ENCODE results near the gene ZBTB7C.
A peak's percentile ranks its signal among the peaks of the same experiment; 100 is the strongest.

Gene ZBTB7C

GRCh38 chr18:48007955-48008701, 401.1 kb downstream of the ZBTB7C start:
- ATAC-seq, result peak; percentile 61

- no peak for ATAC-seq
These were observed 401.8 kb downstream of the ZBTB7C start for GRCh38 chr18:48007381-48007780.

DNA sequence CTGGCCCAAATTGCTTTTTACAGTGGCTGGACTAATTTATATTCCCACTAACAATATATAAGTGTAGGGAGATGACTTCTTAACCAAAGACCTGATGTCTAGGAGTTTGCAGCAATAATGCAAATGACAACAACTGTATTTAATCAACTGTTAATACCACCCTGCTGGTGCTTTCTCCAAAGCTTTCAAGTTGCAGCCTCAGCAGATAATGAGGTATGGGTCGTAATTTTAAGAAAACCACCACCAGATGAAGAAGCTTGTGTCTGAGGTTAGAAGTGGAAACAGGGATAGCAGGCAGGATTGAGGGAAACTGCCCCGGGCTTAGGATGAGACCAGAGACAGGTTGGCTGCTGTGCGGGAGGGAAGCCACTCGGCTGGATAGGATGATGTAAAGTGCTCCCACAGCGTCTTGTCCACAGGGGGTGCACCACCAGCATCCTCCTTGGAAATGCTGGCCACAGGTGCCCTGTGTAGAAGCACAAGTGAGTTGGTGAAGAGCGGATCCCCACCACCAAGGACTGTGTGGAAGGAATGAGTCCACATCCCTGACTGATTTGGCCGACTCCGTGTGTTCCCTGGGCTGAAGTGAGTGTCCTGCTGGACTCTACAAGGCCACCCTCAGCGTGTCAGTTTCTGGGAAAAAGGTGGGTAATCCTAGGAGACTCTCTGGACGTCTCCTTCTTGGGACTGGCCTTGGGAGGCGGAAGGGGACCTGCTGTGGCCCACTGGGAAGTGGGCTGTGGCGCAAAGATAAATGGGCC, 402.6 kb downstream of the ZBTB7C start:
- no peak for ATAC-seq

DNA sequence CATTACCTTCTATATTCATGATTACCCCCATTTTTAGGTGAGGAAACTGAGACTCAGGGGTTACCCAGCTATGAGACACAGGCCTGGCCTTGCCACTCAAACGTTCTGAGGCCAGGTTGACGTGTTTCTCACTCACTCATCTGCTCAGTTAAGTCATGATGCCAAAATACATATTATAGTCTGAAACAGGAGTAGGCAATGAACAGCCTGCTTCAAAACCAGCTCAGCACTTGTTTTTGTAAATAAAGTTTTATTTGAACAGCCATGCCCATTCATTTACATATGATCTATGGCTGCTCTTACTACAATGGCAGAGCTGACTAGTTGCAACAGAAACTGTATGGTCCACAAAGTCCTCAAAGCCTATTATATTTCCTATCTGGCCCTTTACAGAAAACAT, 404.6 kb downstream of the ZBTB7C start:
- no peak for ATAC-seq

- no peak for ATAC-seq
These were observed 405.5 kb downstream of the ZBTB7C start for GRCh38 chr18:48003426-48004349.

- no peak for ATAC-seq
These were observed 406.2 kb downstream of the ZBTB7C start for GRCh38 chr18:48002933-48003365.

- ATAC-seq, result no peak
These were observed 408.5 kb downstream of the ZBTB7C start for GRCh38 chr18:48000701-48001100.

GRCh38 chr18:47999801-48000248, 409.4 kb downstream of the ZBTB7C start:
- ATAC-seq, result no peak

DNA sequence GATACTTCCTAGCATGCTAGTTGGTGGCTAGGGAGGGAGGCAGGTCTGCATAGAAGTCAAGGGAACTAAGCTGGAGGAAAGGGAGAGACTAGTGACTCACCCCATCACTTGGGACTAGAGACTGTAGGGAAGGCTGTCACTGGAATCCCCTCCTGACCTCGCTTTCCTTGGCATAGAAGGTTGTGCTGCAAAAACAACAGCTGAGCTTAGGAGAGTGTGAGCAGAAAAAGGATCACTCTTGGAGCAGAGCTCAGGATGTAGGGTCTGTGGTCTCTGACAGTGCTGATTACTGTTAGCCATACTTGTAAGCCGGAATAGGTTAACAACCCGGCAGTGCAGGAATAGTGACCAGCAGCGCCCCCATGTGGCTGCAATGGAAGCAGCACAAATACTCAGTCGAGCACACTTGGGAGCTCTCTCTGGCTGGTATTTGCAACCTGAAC, 411.8 kb downstream of the ZBTB7C start:
- ATAC-seq, result no peak

GRCh38 chr18:47996091-47996541, 413.1 kb downstream of the ZBTB7C start:
- ATAC-seq, result no peak

DNA sequence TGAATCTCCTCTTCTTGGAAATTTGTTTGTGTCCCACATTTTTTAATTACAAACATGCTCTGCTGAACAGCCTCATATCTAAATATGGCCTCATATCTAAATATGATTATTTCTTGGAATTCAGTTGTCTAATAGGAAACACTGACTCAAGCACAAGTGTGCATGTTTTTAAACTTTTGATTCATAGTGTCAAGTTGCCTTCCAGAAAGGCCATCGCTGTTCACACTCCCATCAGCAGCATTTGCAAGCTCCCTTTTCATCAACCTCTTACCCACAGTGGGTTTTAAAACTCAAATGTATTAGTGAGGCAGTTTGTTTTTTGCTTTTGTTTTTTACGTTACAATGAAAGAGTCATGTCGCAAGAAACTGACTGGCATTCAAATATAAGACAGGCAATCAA, 413.5 kb downstream of the ZBTB7C start:
- ATAC-seq, result no peak

- ATAC-seq, result no peak
These were observed 415.8 kb downstream of the ZBTB7C start for GRCh38 chr18:47993409-47993808.

GRCh38 chr18:47992976-47993375, 416.2 kb downstream of the ZBTB7C start:
- no peak for ATAC-seq

- no peak for ATAC-seq
These were observed 416.9 kb downstream of the ZBTB7C start for GRCh38 chr18:47992266-47992665.

- ATAC-seq, result no peak
These were observed 418.2 kb downstream of the ZBTB7C start for GRCh38 chr18:47990981-47991380.

DNA sequence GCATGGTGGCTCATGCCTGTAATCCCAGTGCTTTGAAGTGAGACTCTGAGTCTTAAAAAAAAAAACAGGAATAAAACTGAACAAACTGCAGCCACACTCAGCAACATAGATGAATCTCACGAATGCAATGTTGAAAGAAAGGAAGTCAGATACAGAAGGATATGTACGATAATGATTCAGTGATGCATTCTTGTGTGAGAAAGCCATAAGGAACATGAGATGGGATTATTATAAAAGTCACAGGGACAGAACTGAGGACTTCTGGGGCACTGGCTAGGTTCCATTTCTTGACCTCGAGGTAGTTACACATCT, 421.8 kb downstream of the ZBTB7C start:
- ATAC-seq, result no peak

DNA sequence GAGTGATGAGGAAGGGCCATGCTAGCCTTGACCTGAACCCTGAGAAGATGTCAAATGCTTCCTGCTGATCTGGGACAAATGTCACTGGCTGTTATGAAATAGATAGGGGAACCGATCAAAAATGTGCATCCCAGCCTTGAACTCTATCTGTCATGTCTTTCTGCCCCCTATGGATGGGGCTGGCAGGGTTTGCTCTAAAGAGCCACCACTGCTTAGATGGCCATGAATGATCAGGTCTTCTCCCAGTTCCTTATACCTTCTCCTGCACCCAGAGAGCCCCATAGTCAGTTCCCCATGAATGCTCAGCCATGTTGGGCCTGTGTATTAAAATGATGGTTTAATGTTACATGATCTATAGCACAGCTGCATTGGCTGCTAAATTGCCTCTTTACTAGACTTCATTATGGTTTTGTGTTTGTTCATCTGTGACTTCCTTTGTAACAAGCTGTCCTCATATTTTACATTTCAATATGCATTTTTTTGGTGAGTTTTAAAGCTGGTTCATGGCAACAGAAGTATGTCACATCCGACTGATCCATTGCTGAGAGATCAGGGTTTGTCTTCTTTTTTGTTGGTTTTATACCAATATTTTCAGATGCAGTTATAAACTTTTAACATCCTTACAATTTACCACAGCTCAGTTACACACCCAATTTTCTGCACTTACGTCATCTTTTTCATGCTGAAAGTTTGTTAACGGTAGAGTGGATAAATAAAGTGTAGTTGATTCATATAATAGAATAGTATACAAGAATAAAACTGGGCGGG, 422.4 kb downstream of the ZBTB7C start:
- ATAC-seq, result no peak

- ATAC-seq, result no peak
These were observed 423.3 kb downstream of the ZBTB7C start for GRCh38 chr18:47985866-47986265.

DNA sequence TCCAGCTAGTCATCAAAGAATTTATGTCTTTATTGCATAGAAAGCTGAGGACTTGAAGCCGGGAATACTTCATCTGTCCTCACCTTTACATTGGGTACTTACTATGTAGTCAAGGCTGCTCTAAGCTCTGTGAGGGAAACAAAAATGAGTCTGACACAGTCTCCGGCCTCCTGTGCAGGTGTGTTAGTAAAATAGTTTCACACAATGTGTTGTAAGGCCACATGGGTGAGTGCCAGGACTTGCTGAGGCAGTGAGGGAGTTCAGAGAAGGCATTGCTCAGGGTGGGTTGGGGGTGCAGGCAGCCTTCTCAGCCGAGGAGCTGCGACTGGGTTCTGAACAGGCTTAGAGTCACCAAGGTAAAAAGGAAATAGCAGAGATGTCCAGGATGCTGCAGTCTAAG, 424.2 kb downstream of the ZBTB7C start:
- no peak for ATAC-seq

- no peak for ATAC-seq
These were observed 425.2 kb downstream of the ZBTB7C start for GRCh38 chr18:47983946-47984345.

- ATAC-seq, result no peak
These were observed 426.1 kb downstream of the ZBTB7C start for GRCh38 chr18:47983055-47983454.

DNA sequence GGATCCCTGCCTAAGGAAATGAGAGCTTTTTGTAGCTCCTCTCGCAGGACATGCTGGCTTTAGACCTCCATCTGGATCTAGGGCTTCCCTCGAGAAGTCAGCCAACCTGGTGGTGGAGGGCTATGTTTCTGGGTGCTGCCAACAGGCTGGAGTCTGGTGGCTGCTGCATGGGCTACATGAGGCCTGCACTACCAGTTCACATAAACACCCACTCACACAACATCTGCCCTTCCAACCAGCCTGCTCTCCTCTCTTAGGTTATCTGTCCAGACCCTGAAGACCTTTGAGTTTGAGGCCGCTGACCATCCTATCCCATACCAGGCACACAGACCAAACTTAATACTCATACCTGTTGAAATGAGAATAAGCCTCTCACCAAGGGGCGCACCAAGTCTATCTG, 427.4 kb downstream of the ZBTB7C start:
- ATAC-seq, result no peak

Data from activated CD4-positive, CD25-positive, alpha-beta regulatory T cell treated with anti-CD3 and anti-CD28 coated beads, Interleukin-2, amount 50 U/mL, for 24 hours (primary cell).